IPS-18a (cell line): Measurements from ENCODE around the gene SIRT2.
"Not testable (repeated sequence)": the region's sequence is repeated elsewhere in the genome, so short reads cannot be mapped to it uniquely, and the experiment has no call there.

Experiments used
- H3K27ac ChIP-seq: one replicate; pipeline ENCODE4 v1.5.1; 2013; ENCODE audit warnings: low read length
- H3K27me3 ChIP-seq: one replicate; pipeline ENCODE4 v1.6.1; 2013; ENCODE audit warnings: mild to moderate bottlenecking, low read length; ENCODE audit not compliant: control insufficient read depth, insufficient read depth
- H3K36me3 ChIP-seq: one replicate; pipeline ENCODE4 v1.6.1; 2013; ENCODE audit warnings: low read depth, low read length; ENCODE audit not compliant: control insufficient read depth
- H3K4me1 ChIP-seq: one replicate; pipeline ENCODE4 v1.6.1; 2013; ENCODE audit warnings: low read depth, low read length; ENCODE audit not compliant: control insufficient read depth
- H3K4me3 ChIP-seq: one replicate; pipeline ENCODE4 v1.5.1; 2013; ENCODE audit warnings: low read length
- H3K9ac ChIP-seq: one replicate; pipeline ENCODE4 v1.6.1; 2013; ENCODE audit warnings: mild to moderate bottlenecking, low read length, moderate library complexity
- H3K9me3 ChIP-seq: one replicate; pipeline ENCODE4 v1.6.1; 2013; ENCODE audit warnings: low read depth, low read length; ENCODE audit not compliant: control insufficient read depth

The SIRT2 gene

GRCh38 chr19:38870612-38871011 is 28.8 kb downstream of the SIRT2 start:
- Histone ChIP-seq H3K27me3 (peaks cover 12% of the 10 kb centered on the region), H3K9me3 (no peaks in the 10 kb centered on the region), H3K36me3 (no peaks in the 10 kb centered on the region), H3K27ac (no peak overlapping the region), H3K9ac (no peak overlapping the region), H3K4me3 (no peak overlapping the region), H3K4me1 (peaks cover 7% of the 10 kb centered on the region)

DNA sequence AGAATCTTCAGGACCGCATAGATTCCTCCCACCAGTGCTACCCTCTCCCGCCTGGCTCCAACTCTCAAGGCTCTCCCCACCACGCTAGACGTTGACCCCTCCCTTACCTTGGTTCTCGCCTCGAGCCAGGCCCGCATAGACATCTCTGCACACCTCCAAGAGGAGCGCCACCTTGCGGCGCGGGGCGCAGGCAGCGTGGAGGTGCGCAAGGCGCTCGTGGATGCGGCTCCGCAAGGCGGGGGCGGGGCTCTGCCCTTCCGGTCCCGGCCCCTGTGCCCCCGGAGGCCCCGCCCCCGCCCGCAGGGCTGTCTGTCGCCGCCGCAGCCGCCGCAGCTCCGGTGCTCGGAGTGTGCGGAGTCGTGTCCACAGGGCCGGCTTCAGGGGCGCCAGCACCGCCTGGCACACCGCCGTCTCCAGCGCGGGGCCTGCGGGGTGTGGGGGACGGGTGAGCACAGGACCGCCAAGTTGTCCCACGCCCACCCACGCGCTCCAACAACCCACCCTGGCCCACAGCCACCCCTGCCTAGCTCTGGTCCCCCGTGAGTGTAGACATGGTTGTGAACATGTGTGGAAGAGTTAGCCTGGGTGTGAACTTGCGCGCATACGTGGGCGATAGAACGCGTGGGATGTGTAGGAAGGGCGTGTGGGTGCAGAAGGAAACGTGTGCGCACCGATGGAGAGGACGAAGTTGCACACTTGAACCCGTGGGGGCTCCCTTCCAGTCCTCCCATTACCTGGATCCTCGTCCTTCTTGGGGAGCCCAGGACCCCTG is 29.4 kb downstream of the SIRT2 start:
- no peak overlapping the region for H3K27ac ChIP-seq
- no peaks in the 10 kb centered on the region for H3K36me3 ChIP-seq
- H3K9ac ChIP-seq = peak overlapping the region; percentile 36

DNA sequence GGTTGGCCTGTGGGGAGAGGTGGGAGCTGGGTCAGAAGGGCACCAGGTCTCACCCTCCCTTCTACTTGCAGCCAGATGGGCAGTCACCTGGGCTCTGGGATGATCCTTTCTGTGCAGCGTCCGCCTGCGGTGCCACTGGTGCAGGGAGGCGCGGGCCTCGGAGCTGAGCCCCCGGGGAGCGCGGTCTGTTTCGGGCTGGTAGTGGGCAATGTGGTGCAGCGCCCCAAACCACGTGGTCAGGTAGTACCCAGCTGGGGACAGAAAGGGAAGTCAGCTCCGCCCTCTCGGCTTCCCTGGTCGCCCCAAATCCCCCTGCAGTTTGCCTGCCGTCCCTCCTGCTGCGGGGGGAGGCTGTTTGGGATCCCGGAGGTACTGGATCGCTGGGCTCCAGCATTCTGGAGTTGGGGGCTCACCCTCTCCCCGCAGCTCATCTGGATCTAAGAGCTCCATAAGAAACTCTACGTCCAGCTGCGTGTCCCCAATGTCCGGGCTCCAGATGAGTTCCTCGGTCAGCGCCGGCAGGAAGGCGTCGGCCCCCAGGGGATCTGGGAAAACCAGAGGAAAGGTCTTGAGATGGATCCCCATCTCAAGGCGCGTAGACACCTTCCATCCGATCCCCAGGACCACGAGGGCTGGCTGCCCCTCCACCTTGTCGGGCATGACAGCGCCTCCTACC is 30.1 kb downstream of the SIRT2 start:
- Histone ChIP-seq H3K36me3 (no peaks in the 10 kb centered on the region), H3K9ac (peak overlapping the region; percentile 36), H3K4me1 (peaks cover 7% of the 10 kb centered on the region), H3K9me3 (no peaks in the 10 kb centered on the region), H3K27me3 (peaks cover 12% of the 10 kb centered on the region), H3K4me3 (peak overlapping the region; percentile 49), H3K27ac (no peak overlapping the region)

More for the DNA sequence above, 29.4 kb downstream of the SIRT2 start:
- Histone ChIP-seq H3K9me3 (no peaks in the 10 kb centered on the region), H3K27me3 (peaks cover 12% of the 10 kb centered on the region), H3K4me3 (peak overlapping the region; percentile 49), H3K4me1 (peaks cover 7% of the 10 kb centered on the region)

DNA sequence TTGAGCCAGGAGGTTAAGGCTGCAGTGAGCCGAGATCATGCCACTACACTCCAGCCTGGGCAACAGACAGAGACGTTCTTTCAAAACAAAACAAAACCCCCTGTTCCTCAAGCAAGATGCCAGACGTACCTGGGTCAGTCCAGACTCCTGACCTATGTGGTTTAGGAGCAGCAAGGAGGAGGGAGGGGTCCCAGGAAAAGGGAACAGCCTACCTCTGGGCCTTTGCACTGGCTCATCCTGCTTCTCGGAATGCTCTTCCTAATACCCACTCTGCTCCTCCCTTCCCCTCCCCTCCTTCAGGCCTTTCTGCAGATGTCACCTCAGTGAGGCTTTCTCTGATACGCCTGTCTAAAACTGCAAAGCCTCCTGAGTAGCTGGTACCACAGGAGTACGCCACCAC is 30.9 kb downstream of the SIRT2 start:
- no peak overlapping the region for H3K4me3 ChIP-seq
- peaks cover 7% of the 10 kb centered on the region for H3K4me1 ChIP-seq
- H3K27ac ChIP-seq = no peak overlapping the region

GRCh38 chr19:38867171-38867780 is 32.1 kb downstream of the SIRT2 start:
- Histone ChIP-seq H3K4me3 (no peak overlapping the region), H3K27me3 (peaks cover 12% of the 10 kb centered on the region), H3K9ac (no peak overlapping the region), H3K36me3 (no peaks in the 10 kb centered on the region), H3K9me3 (no peaks in the 10 kb centered on the region), H3K27ac (no peak overlapping the region), H3K4me1 (peaks cover 7% of the 10 kb centered on the region)

More for the DNA sequence above, 30.9 kb downstream of the SIRT2 start:
- no peak overlapping the region for H3K9ac ChIP-seq
- H3K9me3 ChIP-seq = no peaks in the 10 kb centered on the region
- no peaks in the 10 kb centered on the region for H3K36me3 ChIP-seq
- peaks cover 12% of the 10 kb centered on the region for H3K27me3 ChIP-seq

GRCh38 chr19:38862321-38863059 is 36.9 kb downstream of the SIRT2 start:
- Histone ChIP-seq H3K36me3 (no peaks in the 10 kb centered on the region), H3K9me3 (no peaks in the 10 kb centered on the region), H3K27me3 (no peaks in the 10 kb centered on the region), H3K4me3 (no peak overlapping the region), H3K27ac (no peak overlapping the region), H3K9ac (no peak overlapping the region), H3K4me1 (no peaks in the 10 kb centered on the region)

DNA sequence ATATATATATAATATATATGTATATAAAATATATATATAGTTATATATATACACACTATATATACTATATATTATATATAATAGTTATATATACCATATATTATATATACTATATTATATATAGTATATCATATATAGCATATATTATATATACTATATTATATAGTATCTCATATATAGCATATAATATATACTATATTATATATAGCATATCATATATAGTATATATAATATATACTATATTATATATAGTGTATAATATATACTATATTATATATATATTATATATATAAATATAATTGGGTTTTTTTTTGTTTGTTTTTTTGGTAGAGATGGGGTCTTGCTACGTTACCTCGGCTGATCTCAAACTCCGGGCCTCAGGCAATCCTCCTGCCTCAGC is 38.0 kb downstream of the SIRT2 start:
- H3K27ac ChIP-seq = no peak overlapping the region
- no peak overlapping the region for H3K9ac ChIP-seq
- no peaks in the 10 kb centered on the region for H3K4me1 ChIP-seq
- no peaks in the 10 kb centered on the region for H3K27me3 ChIP-seq
- no peak overlapping the region for H3K4me3 ChIP-seq
- H3K9me3 ChIP-seq = no peaks in the 10 kb centered on the region
- no peaks in the 10 kb centered on the region for H3K36me3 ChIP-seq

DNA sequence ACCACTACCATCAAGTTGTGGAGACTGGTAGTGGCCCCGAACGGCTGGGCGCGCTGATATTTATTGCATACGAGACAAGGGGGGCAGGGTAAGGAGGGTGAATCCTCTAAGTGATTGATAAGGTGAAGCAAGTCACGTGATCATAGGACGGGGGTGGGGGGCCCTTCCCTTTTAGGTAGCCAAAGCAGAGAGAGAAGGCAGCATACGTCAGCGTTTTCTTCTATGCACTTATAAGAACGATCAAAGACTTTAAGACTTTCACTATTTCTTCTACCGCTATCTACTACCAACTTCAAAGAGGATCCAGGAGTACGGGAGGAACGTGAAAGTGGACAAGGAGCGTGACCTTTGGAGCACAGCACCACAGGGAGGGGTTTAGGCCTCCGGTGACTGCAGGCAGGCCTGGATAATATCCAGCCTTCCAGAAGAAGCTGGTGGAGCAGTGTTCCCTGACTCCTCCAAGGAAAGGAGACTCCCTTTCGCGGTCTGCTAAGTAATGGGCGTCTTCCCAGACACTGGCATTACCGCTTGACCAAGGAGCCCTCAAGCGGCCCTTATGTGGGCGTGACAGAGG is 39.7 kb downstream of the SIRT2 start:
- H3K27ac ChIP-seq, H3K9me3 ChIP-seq, H3K27me3 ChIP-seq, H3K9ac ChIP-seq, H3K36me3 ChIP-seq, H3K4me1 ChIP-seq, H3K4me3 ChIP-seq: not testable (repeated sequence)

GRCh38 chr19:38856813-38857212 is 42.6 kb downstream of the SIRT2 start:
- Histone ChIP-seq H3K9me3 (no peaks in the 10 kb centered on the region), H3K4me1 (no peaks in the 10 kb centered on the region), H3K27me3 (no peaks in the 10 kb centered on the region), H3K9ac (no peak overlapping the region), H3K36me3 (no peaks in the 10 kb centered on the region), H3K4me3 (no peak overlapping the region), H3K27ac (no peak overlapping the region)

- not testable (repeated sequence) for H3K4me3 ChIP-seq, H3K36me3 ChIP-seq, H3K27ac ChIP-seq, H3K9me3 ChIP-seq, H3K9ac ChIP-seq, H3K4me1 ChIP-seq, H3K27me3 ChIP-seq
Measured at GRCh38 chr19:38855751-38856150, 43.7 kb downstream of the SIRT2 start.

DNA sequence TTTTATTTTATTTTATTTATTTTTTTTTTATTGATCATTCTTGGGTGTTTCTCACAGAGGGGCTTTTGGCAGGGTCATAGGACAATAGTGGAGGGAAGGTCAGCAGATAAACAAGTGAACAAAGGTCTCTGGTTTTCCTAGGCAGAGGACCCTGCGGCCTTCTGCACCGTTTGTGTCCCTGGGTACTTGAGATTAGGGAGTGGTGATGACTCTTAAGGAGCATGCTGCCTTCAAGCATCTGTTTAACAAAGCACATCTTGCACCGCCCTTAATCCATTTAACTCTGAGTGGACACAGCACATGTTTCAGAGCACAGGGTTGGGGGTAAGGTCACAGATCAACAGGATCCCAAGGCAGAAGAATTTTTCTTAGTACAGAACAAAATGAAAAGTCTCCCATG is 44.5 kb downstream of the SIRT2 start:
- not testable (repeated sequence) for H3K4me3 ChIP-seq, H3K36me3 ChIP-seq, H3K9me3 ChIP-seq, H3K27ac ChIP-seq, H3K27me3 ChIP-seq, H3K4me1 ChIP-seq, H3K9ac ChIP-seq
